Esophagus muscularis mucosa (tissue), 4 donors: Measurements from ENCODE around the gene IP6K3. TPM values are rescaled to one million over a fixed set of nuclear protein-coding genes. Genes with fewer than 3 reads are reported as not detected.

Experiments
- DNase-seq: peaks from one replicate; pipeline ENCODE4 v3.0.0-alpha.2; 2017; ENCODE audit errors: extremely low spot score
- H3K27ac ChIP-seq, 4 donors: fragments of 200-600 bp; sonication (generic); replicated peaks in 1 of 4; 1 replicate in 3 of 4; 2 replicates in 1 of 4; pipeline ENCODE4 v1.5.1; 2016 to 2019; ENCODE audit warnings: mild to moderate bottlenecking in 1 of 4
- H3K27me3 ChIP-seq, 4 donors: fragments of 200-600 bp; sonication (generic); one replicate each; pipeline versions ENCODE4 v1.5.1 to v1.6.0; 2016 to 2019
- H3K36me3 ChIP-seq, 4 donors: fragments of 200-600 bp; sonication (generic); one replicate each; pipeline ENCODE4 v1.5.1; 2016 to 2019
- H3K4me1 ChIP-seq, 4 donors: fragments of 200-600 bp; sonication (generic); one replicate each; pipeline ENCODE4 v1.5.1; 2016 to 2019
- H3K4me3 ChIP-seq, 4 donors: fragments of 200-600 bp; sonication (generic); 1 replicate in 2 of 4; 2 replicates in 2 of 4; pipeline ENCODE4 v1.5.1; 2016 to 2019; ENCODE audit warnings: mild to moderate bottlenecking in 4 of 4, moderate library complexity in 1 of 4
- H3K9me3 ChIP-seq, 4 donors: fragments of 200-600 bp; sonication (generic); 1 replicate in 3 of 4; 2 replicates in 1 of 4; pipeline ENCODE4 v1.5.1; 2016 to 2019
- EP300 ChIP-seq: sonication (generic); formaldehyde crosslinking; IDR thresholded peaks from one replicate; pipeline ENCODE4 v1.6.1; 2017; ENCODE audit warnings: antibody characterized with exemption
- POLR2A ChIP-seq: fragments of 450-650 bp; IDR thresholded peaks from one replicate; pipeline ENCODE4 v1.6.1; 2017; ENCODE audit warnings: antibody characterized with exemption, moderate library complexity, mild to moderate bottlenecking, low read depth
- POLR2AphosphoS5 ChIP-seq, 2 donors: sonication (generic); formaldehyde crosslinking; IDR thresholded peaks; one replicate each; pipeline ENCODE4 v1.6.1; 2017; ENCODE audit warnings: antibody characterized with exemption in 2 of 2
- WGBS: methylation state at CpG from one replicate; pipeline ENCODE4 v1.1.5; 2018; 5-methylcytosine and 5-hydroxymethylcytosine counted together
- intact Hi-C: fragments of 100-400 bp; cut with DNase I; formaldehyde crosslinking; loops from one replicate; pipeline ENCODE4 v1.15.1; 2023
- total RNA-seq, 4 donors: library from RNA; depleted of rRNA; stranded (reverse); fragments of >200 nt; gene quantifications; one replicate each; pipeline versions ENCODE4 v1.1.0 to v1.2.1, GENCODE V29; 2016
- TF ChIP-seq, protein P1 (sequence below), 3 experiments: fragments of 200-600 bp in 2 of 3; fragments of 450-650 bp in 1 of 3; sonication (generic) in 2 of 3; IDR thresholded peaks; one replicate each; pipeline ENCODE4 v1.5.1; 2017 to 2019; ENCODE audit warnings: antibody characterized with exemption in 3 of 3, mild to moderate bottlenecking in 2 of 3, moderate library complexity in 1 of 3

Gene IP6K3
- total RNA-seq, 4 donors from 2014 or later: 1.2 to 2.8 (median 1.7) TPM

DNA sequence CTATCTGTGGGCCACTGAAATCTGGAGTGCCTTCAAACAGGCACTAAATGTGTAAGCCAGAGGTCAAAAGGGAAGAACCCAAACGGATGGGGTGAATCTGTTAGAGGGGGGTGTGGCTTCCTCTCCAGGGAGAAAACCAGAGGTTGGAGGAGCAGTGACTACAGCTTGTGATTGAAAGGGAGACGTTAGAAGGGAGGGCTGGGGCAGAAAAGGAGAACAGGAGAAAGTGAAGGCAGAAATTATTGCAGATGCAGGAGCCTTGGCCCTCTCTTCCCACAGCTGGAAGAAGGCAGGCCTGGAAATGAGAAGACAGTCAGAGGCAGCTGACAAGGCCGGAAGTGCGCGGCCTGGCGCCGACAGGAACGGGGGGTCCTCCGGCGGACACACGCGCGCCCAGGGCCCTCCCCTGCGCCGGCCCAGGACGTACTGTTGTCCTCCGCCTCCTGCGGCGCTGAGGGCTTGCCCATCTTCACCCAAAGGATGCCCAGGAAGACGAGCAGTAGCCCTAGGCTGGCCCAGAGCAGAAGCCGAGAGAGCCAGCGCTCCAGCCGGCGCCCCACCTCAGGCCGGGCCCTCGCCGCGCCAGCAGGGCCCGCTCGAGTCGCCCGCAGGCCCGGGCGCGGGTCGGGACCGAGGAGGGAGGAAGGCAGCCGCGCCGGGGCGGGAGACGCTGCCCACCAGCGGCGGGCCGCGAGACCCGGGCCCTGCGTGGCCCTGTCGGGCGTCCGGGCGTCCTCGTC is 41.4 kb upstream of the IP6K3 start:
- peak overlapping the region; percentile 100 for H3K27ac ChIP-seq
- peaks cover 14 to 25% (median 21%) of the 10 kb centered on the region in 4 donors for H3K36me3 ChIP-seq
- intact Hi-C loops: no loop called here
- peaks cover 40 to 48% (median 44%) of the 10 kb centered on the region in 4 donors for H3K4me1 ChIP-seq
- H3K4me3 ChIP-seq: peak overlapping the region; percentile 91 to 99 (median 96)
- TF ChIP-seq EP300 (no peak), POLR2AphosphoS5 (IDR thresholded peaks at IDR 0.05) (peak; percentile 92), POLR2A (peak; percentile 68)
- TF ChIP-seq, protein P1, sequence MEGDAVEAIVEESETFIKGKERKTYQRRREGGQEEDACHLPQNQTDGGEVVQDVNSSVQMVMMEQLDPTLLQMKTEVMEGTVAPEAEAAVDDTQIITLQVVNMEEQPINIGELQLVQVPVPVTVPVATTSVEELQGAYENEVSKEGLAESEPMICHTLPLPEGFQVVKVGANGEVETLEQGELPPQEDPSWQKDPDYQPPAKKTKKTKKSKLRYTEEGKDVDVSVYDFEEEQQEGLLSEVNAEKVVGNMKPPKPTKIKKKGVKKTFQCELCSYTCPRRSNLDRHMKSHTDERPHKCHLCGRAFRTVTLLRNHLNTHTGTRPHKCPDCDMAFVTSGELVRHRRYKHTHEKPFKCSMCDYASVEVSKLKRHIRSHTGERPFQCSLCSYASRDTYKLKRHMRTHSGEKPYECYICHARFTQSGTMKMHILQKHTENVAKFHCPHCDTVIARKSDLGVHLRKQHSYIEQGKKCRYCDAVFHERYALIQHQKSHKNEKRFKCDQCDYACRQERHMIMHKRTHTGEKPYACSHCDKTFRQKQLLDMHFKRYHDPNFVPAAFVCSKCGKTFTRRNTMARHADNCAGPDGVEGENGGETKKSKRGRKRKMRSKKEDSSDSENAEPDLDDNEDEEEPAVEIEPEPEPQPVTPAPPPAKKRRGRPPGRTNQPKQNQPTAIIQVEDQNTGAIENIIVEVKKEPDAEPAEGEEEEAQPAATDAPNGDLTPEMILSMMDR (IDR thresholded peaks at IDR 0.05): peak in 1 of 3 experiments; percentile 2
- no peaks in the 10 kb centered on the region for H3K27me3 ChIP-seq
- no peaks in the 10 kb centered on the region for H3K9me3 ChIP-seq
- peak; percentile 93 for DNase-seq
- WGBS: 3% methylated on average over 21 of the region's 53 CpGs

DNA sequence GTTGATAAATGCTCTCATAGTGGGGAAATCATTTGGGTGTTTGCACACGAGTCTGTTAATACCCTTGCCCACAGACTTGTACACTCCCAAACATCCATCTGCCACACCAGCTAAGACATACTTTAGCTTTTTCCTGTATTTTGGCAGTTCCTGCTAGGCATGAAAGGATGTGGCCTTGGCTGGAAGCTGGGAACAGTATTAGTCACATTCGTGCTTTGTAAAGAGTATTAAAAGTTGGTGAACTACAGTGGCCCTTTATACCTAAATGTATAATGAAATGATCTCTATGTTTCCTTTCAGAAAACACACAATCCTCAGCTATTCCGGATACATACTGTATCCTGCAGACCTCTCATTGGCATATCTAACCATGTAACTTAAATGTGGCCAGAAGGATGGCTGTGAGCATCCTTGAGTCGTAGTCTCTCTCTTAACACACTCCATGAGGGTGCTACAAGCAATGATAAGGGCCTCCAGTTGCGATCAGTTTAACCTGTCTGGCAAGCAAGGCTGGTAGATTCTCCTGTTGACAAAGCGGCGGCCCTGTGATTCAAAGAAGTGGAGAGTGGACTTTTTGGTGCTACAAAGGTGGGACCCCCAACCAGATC is 40.7 kb upstream of the IP6K3 start:
- peak overlapping the region; percentile 100 for H3K27ac ChIP-seq
- H3K9me3 ChIP-seq: no peaks in the 10 kb centered on the region
- H3K27me3 ChIP-seq: no peaks in the 10 kb centered on the region
- no peak for DNase-seq
- H3K4me1 ChIP-seq: peaks cover 43 to 52% (median 44%) of the 10 kb centered on the region in 4 donors
- peak overlapping the region; percentile 91 to 99 (median 96) for H3K4me3 ChIP-seq
- TF ChIP-seq EP300 (no peak), POLR2AphosphoS5 (IDR thresholded peaks at IDR 0.05) (no peak), POLR2A (no peak)
- TF ChIP-seq, protein P1 (IDR thresholded peaks at IDR 0.05): no peak
- peaks cover 20 to 32% (median 28%) of the 10 kb centered on the region in 4 donors for H3K36me3 ChIP-seq
- intact Hi-C loops: no loop called here
- WGBS: 54% methylated on average over 7 of the region's 7 CpGs

DNA sequence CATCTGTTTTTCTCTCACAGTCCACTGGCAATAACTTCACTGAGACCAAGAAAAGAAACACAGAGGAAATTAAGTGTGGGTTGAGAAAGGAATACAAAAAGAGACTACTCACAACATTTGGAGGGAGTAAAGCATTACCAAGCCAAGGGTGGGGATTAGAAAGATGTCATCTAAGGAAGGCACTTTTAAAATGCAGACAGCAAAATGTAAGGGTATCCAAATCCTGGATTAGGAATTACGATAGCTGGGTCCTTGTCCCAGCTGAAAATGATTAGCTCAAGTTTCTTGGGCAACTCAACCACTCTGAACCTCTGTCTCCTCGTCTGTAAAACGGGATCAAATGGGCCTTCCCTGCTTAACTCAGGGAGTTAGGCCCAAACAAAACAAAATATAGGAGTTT is 40.0 kb upstream of the IP6K3 start:
- Histone ChIP-seq H3K9me3 (no peaks in the 10 kb centered on the region), H3K4me1 (peaks cover 47 to 59% (median 50%) of the 10 kb centered on the region in 4 donors), H3K36me3 (peaks cover 25 to 37% (median 35%) of the 10 kb centered on the region in 4 donors), H3K4me3 (peak overlapping the region in 1 of 4 donors; percentile 99), H3K27me3 (no peaks in the 10 kb centered on the region), H3K27ac (peak overlapping the region; percentile 100)
- DNase-seq: no peak
- TF ChIP-seq POLR2AphosphoS5 (IDR thresholded peaks at IDR 0.05) (no peak), EP300 (no peak), POLR2A (no peak)
- TF ChIP-seq, protein P1 (IDR thresholded peaks at IDR 0.05): no peak
- intact Hi-C loops: no loop called here
- 62% methylated on average over 3 of the region's 3 CpGs for WGBS

DNA sequence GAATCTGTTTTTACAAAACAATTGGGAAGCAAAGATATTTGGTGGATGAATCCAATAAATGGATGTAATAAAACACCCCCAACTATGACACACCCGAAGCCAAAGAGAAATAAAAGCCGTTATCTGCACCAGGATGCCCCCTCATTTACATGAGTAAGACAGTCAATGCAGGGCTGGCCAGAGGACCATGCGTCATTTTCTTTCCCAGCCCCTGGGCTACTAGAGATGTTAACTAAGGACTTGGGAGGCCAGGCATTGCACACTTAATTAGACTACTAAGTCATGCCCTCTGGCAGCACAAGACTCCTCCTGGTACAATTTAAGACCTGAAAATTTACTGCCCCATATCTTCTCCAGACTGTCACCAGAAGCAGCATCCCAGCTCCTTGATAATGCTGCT is 39.1 kb upstream of the IP6K3 start:
- no peak for DNase-seq
- Histone ChIP-seq H3K4me1 (peaks cover 57 to 69% (median 59%) of the 10 kb centered on the region in 4 donors), H3K4me3 (no peak overlapping the region), H3K36me3 (peaks cover 26 to 46% (median 43%) of the 10 kb centered on the region in 4 donors), H3K9me3 (no peaks in the 10 kb centered on the region), H3K27me3 (no peaks in the 10 kb centered on the region), H3K27ac (peak overlapping the region; percentile 100)
- 55% methylated on average over 3 of the region's 3 CpGs for WGBS
- TF ChIP-seq POLR2A (no peak), POLR2AphosphoS5 (IDR thresholded peaks at IDR 0.05) (no peak), EP300 (no peak)
- TF ChIP-seq, protein P1 (IDR thresholded peaks at IDR 0.05): no peak
- intact Hi-C loops: no loop called here
